HG03457 (cell line): ENCODE measurements around the gene RPTOR.

Experiments used
- ATAC-seq: cut with Tn5 transposase; IDR thresholded peaks from one replicate; pipeline ENCODE4 v1.9.1; 2021; ENCODE audit warnings: moderate number of reproducible peaks; ENCODE audit not compliant: unreplicated experiment

RPTOR gene

DNA sequence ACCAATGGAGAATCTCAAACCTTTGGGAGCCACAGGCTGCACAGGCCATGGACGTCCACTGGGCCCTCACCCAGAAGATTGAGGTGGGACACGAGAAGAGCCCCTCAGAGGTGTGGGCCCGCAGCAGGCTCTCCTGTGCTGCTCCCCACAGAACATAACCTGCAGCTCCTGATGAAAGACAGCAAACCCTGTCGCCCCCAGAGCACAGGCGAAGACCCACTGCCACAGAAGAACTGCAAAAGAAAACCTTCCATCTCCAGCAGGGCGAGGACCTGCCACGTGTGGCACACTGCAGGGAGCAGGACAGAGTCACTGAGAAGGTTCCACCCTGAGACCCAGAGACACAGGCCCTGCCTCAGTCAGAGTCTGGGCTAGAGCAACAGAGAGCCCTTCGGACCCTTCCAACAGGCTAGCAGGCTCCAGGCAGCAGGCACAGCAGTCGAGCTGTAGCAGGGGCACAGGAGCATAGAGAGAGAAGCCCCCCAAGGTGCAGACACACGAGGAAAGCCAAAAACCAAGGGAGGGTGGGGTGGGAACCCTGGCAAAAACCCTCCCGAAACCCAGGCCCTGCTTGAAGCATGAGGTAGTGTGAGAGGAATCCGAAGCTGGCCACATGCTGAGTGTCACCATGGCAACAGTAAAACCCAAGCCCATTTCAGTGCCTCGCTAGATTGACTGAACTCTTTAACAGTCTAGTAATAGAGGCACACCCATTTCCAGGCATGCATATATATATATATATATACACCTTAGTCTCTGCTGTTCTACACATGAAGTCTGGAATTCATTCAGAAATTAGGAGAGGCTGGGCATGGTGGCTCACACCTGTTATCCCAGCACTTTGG is 387.0 kb downstream of the RPTOR start:
- ATAC-seq = no peak

DNA sequence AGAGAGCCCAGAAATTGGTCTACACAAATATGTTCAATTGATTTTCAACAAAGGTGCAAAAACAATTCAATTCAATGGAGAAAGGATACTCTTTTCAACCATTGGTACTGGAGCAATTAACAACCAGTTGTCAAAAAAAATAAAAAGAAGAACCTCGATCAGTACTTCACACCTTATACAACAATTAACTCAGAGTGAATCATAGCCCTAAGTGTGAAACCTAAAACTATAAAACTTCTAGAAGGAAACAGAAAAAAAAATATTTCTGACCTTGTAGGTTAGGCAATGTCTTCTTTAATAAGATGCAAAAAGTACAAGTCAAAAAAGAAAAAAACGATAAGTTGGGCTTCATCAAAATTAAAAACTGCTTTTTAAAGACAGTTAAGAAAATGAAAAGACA is 390.9 kb downstream of the RPTOR start:
- no peak for ATAC-seq

DNA sequence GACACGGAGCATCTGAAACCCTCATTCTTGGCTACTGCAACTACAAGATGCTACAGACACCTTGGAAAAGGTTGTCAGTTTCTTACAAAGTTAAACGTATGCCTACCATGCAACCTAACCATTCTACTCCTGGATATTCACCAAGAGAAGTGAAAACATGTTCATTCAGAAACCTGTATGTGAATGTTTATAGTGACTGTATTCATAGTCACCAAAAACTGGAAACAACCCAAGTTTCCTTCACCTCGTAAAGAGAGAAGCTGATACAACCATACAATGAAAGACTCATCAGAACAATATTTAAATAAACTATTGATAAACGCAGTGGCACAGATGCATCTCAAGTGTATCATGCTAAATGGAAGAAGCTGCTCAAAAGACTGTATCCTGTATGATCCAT is 391.6 kb downstream of the RPTOR start:
- no peak for ATAC-seq

DNA sequence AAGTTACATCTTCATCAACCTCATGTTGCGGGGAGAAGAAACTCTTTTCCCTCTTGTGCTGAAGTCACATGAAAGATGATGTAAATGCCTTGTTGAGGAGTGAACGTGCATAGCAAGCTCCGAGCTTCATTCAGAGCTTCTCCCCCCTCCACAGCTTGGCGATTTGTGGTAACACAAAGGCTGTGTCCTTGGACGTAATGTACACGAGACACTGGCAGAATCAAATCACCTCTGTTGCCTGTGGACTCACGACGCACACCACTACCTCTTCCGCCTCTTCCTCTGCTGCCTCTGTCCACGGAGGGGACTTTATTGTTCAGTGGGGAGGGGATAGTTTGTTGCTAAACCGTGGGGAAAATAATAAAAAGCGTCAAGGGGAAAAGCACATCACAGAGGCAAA is 392.1 kb downstream of the RPTOR start:
- no peak for ATAC-seq

DNA sequence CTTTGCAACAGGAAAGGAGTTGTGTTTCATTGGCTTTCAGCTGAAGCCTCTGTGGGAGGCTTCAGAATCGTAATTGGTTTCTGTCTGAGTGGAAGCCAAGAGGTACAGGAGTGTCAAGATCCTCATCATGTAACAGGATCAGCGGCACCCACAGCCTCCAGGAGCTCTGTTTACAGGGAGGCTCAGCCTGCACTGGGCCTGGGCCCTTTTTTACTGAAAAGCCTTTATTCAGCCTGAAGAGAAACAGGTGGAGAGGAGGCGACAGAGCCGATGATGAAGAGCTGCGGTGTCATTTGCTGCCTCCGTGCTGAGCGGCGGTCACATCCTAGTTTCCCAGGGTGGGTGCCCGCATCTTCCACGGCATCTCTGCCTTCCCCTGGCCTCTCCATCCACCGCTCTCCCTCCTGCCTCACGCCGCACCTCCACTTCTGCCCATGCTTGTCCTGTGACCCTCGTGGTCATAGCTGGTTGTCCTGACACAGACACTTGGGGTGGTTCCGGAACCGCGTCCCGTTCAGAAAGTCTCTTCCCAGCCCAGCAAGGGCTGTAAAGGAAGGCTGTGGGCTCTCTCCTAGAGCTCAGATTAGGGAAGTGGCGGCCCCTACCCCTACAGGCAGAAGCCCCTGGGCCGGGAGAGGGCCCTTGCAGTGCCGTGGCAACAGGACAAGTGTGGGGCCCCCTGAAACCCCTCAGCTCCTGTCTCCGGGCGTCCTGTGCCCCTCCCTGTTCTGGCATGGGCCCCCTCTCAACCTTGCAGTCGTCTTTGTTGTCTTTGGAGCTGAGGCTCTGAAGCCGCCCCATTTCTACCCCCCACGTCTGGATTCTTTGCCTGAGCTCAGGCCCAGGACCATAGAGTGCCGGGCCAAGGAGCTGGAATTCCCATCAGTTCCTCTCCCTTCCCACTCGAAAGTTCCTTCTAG is 393.1 kb downstream of the RPTOR start:
- no peak for ATAC-seq

DNA sequence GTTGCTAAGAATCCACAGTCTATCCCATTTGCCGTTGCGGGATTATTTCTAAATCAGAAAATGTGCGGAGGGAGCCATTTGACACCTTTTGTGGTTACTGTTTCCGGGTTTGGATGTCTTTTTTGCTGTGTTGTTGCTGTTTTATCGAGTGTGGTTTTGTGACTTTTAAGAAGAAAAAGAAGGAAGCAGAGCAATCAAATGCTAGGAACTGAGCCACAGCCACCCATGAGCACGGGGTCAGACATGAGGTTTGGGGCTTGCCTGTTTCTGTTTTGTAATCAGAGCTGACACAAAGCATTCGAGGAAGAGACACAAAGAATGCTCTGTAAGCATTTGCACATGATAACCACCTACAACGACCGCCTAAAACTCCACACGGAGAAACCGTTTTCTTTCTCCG is 393.9 kb downstream of the RPTOR start:
- ATAC-seq = no peak

DNA sequence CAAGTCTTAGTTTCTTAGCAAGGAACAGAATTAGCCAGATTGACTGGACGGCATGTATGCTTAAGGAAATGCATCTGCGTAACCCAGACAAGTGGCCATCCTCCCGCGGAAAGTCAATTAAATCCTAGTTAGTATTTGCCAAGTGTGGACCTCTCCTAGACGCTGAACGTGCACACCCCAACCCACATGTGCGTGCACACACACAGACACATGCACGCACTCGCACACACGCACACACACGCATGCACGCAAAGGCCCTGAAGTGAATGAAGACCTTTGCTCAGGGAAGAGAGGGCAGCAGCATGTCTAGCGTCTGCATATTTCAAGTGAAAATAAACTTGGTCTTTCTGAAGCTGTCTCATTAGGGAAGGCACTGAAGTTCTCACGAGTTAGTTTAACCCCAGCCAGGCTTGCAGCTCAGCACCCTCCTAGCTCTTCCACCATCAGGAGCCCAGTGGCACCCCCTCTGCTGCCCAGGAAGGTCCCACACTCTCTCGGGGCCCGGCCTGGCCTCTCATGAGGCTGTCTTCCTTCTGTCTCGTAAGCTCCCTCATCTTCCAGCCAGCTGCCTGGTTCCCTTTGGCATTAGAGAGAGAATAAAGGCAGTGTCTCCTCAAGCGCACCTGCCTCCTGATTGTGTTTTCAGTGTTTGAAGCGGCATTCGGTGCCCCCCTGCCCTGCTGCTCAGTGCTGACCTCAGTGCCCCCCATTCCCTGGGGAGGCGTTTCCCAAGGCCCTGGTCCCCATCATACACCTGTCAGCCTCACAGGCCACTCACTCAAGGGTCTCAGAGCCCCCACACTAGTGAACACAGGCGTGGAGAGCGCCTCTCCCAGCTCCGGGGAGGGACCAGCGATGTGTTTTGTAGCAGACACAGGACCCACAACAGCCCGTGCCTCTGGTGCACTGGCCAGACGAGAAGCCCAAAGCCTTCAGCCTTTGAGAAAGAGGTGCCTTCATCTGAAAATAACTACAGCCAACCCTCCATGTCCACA is 394.8 kb downstream of the RPTOR start:
- no peak for ATAC-seq

DNA sequence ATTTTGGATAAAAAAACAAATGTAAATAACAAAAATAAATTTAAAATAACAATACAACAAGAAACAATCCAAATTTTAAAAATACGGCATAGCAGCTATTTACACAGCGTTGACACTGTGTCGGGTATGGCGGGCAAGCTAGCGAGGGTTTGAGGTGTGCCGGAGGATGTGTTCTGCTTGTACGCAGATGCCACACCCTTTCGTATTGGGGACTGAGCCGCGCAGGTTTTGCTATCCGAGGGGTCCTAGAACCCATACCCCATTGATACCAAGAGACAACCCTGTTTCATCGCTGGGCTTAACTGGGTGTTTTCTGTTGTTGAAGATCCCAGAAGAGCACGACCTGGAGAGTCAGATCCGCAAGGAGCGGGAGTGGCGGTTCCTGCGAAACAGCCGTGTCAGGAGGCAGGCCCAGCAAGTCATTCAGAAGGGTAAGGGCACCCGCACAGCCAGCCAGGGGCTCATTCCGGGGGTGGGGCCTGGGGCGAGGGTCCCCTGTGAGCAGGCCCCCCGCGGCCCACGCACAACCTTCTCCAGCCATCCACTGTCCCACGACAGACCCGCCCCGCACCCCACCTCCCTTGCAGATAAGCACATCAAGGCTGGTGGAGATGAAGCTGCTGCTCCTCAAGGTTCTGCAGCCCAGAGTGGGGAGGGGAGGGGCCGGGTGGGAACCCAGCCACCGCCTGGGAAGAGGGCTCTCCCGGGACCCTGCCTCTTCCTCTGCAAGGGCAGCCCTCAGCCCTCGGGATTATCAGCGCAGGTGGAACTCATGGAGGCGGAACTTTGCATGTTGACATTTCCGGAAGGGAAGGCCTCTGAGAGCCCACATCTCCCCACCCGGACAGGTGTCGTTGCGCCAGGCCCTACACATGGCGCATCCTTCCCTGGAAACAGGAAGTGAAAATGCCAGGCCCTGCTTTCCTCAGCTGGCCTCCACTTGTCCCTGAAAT is 395.8 kb downstream of the RPTOR start:
- no peak for ATAC-seq

DNA sequence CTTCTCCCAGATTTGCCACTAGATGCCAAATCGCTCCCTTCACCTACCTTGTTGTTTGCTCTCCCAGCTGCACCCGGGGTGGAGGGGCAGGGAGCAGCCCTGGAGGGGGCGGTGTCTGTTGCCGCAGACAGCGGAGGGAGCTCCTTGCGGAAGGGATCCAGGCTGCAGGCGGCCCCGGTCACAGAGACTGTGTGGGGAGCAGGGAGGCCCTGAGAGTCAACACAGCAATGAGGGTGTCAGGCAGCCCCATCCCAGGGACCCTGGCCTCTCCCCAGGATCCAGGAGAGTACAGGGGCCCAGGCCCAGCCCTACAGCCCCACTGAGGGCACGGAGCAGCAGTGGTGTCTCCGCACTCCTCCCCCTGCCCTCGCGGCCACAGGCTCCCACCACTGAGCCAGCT is 396.5 kb downstream of the RPTOR start:
- no peak for ATAC-seq

DNA sequence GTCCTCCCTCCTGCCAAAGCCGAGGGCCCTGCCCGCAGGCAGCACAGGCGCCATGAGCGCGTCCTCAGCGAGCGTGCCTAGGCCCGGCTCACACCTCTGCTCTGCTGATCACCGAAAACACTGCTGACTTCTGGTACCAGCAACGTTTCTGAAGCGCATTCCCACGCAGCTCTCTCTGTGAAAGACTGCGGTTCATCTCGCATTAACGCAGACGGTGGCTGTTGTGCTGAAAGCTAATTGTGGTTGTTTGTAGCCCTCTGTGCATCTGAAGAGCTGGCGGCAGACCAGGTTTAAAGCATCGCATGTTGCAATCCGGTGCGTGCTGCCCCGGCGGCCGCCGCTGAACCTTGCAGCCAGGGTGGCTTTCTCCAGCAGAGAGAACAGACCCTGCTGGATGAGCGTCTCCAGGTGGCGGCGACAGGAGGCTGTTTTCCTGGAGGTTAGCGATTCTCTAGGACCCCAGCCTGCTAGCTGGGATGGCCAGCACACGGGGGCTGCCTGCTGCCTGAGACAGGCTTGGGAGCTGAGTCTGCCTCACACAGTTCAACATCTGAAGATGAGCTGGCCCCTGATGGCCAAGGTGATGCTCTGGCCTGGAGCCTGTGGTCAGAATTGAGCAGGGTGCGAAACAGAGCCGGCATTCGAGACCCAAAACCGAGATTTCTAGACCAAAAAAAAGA is 397.2 kb downstream of the RPTOR start:
- no peak for ATAC-seq

DNA sequence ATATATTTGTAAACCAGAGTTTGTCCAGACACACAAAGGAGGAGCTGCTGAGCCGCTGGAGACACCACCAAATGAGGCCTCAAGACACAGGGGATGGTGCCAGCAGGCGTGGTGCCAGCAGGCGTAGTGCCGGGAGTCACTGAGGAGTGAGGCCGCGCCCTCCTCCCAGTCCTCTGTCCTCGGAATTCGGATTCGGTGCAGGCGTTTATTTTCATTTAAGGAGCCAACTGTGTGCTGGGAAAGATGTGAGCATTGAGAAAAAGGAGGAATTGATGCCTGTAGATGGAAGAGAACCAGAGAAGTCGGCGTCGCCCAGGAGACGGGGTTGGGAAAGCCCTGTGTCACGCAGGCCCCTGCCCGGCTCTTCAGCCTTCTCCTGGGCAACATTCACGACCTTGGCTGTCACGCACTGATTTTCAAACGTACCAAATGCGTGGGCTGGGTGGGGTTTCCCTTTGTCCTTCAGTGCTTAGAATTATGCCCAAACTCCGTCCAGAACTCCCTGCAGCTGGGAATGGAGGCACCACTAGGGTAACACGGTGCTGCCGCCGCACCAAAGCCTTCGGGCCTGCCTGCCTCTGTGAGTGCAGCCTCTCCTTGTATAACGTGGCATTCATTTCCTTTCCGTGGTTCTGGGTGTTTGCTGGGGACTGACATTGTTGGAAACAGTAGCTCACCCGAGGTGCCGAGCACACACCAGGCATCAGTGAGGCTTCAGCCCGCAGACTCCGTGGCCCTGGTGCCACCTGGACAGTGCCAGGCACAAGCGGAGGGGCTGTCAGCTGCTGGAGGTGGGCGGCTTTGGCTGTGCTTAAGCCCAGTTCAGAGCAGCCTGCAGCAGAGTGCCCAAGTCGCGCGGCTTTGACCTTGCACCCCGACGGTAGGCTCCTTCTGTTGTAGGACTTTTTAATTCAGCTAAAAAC is 398.0 kb downstream of the RPTOR start:
- no peak for ATAC-seq

DNA sequence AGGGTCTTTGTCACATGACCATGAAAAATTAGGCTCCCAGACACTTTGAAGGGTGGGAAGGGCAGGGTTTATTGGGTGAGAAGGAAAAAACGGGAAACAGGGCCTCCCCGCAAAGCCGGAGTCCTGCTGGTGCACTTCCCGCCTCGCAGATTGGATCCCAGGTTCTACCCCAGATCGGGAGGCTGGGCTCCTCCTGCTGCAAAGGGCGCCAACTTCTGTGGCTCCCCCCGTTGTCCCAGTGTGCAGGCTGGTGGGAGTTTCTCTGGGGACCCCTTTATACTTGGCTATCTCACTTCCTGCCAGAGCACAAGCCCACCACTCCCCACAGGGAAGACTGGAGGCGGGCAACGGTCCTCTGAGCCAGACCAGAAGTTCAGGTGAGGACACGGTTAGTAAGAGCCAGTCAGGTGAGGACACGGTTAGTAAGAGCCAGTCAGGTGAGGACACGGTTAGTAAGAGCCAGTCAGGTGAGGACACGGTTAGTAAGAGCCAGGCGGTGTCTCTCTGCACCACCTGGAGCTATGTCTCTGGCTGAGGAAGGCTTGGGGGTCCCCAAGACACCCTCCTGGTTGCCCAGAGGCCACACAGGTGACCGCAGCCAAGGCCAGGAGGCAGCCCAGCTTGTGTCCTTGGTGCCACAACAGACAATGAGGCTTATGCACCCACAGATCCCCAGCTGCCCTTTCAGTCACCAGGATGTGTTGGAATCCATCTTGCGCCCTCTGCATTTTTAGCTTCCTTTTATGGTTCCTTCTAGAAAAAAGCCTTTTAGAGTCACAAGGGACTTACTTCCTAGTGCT is 398.9 kb downstream of the RPTOR start:
- no peak for ATAC-seq

DNA sequence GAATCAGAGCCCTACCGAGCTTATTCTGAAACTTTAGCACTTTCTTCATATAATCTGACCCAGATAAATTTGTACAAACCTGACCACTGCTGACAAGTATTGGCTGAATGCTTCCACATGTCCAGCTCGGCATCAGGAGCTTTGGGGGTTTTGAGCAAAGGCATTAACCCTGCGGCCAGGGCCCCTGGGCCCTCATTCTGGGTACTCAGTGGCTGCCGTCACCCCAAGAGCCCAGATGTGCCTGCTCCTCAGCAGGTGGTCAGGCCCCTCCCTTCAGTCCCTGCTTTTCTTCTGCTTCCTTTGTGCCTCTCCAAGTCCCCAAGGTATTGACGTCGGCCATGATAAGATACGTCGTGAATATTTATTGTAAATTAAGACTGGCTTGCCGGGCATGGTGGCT is 399.7 kb downstream of the RPTOR start:
- ATAC-seq = no peak

DNA sequence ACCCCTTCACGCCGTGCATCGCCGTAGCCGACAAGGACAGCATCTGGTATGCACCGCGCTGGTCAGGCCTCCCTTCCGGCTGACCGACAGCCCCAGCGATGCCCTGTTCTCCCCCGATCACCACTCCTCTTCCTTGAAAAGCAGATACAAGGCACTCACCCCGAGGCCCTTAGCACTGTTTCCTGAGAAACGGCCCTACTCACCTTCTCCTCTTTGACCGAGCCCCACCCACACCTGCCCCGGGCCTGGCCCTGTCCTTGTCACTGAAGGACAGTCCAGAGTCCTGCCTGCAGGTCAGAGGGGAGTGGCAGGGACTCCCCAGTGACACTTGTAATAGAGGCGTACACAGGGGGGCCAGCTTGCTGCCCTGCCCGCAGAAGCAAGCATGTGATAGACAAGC is 401.1 kb downstream of the RPTOR start:
- ATAC-seq = no peak

DNA sequence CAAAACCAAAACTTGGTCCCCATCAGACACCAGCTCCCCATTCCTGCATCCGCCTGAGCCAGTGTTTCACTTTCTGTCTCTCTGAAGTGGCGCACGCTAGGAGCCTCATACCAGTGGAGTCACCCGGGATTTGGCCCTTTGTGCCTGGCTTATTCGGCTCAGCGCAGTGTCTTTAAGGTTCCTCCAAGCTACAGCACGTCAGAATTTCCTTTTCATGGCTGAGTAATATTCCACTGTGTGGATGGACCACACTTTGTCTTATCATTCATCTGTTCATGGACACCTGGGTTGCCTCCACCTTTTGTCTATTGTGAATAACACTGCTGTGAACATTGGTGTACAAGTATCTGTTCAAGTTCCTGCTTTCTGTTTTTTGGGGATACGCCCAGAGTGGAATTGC is 401.8 kb downstream of the RPTOR start:
- no peak for ATAC-seq

DNA sequence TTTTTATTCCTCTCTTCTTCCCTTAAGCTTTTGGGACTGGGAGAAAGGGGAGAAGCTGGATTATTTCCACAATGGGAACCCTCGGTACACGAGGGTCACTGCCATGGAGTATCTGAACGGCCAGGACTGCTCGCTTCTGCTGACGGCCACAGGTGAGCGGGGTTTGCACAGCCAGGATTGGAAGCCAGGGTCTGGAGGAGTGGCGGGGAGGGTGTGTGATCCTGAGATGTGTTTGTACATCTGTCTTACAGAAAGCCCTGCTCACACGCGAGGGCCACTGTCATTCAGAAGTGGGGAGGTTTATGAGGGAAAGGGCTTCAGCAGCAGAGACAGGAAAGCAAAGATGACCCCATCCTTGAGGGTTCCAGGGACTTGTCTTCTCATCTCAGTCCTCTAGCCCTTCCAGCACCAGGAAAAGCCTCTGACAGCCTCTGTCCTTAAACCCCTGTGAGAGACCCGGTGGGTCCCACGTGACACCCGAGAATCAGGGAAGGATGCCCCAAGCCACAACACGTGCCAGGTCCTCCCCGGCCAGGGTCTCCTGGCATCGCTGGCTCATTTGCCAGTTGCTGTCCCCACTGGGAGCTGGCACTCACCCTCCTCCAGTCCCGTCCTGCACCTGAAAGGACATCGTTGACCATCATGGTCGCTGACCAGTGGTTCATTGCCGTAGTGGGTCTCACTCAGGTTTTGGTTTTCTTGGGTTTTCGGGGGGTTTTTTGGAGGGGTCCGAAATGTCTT is 402.7 kb downstream of the RPTOR start:
- no peak for ATAC-seq
